Measurements from ENCODE around the gene TMEM163. TPM values are rescaled to one million over a fixed set of nuclear protein-coding genes. Genes with fewer than 3 reads are reported as not detected.

TMEM163 gene
- polyA plus RNA-seq, 1 donor from 2014 or later, result 3.5 TPM

- H3K27ac ChIP-seq (ENCODE audit: low read length), result no peak overlapping the region
- H3F3A ChIP-seq (ENCODE audit: insufficient read depth, low read length, poor library complexity, severe bottlenecking), result no peaks in the 10 kb centered on the region
- no peak overlapping the region for H3K9ac ChIP-seq (ENCODE audit: low read length)
- H3K79me2 ChIP-seq (replicated peaks; ENCODE audit: insufficient read depth, low read length), result no peaks in the 10 kb centered on the region
- H3K9me3 ChIP-seq (ENCODE audit: low read length), result no peaks in the 10 kb centered on the region
- no peak overlapping the region for H2AFZ ChIP-seq (ENCODE audit: low read depth, low read length)
- H3K4me2 ChIP-seq (ENCODE audit: low read length), result no peak overlapping the region
- no peaks in the 10 kb centered on the region for H4K20me1 ChIP-seq (ENCODE audit: insufficient read depth)
- H3K9me2 ChIP-seq (ENCODE audit: insufficient read depth, low read length), result no peaks in the 10 kb centered on the region
- TF ChIP-seq EP300 (conservative IDR thresholded peaks at IDR 0.05; ENCODE audit: poor library complexity, severe bottlenecking), result no peak
- TF ChIP-seq REST (IDR thresholded peaks at IDR 0.05; ENCODE audit: borderline replicate concordance), result no peak
- no peak for TF ChIP-seq RAD21 (conservative IDR thresholded peaks at IDR 0.05)
- TF ChIP-seq MXI1 (conservative IDR thresholded peaks at IDR 0.05; ENCODE audit: poor library complexity, severe bottlenecking), result no peak
- TF ChIP-seq, protein P1, sequence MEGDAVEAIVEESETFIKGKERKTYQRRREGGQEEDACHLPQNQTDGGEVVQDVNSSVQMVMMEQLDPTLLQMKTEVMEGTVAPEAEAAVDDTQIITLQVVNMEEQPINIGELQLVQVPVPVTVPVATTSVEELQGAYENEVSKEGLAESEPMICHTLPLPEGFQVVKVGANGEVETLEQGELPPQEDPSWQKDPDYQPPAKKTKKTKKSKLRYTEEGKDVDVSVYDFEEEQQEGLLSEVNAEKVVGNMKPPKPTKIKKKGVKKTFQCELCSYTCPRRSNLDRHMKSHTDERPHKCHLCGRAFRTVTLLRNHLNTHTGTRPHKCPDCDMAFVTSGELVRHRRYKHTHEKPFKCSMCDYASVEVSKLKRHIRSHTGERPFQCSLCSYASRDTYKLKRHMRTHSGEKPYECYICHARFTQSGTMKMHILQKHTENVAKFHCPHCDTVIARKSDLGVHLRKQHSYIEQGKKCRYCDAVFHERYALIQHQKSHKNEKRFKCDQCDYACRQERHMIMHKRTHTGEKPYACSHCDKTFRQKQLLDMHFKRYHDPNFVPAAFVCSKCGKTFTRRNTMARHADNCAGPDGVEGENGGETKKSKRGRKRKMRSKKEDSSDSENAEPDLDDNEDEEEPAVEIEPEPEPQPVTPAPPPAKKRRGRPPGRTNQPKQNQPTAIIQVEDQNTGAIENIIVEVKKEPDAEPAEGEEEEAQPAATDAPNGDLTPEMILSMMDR (IDR thresholded peaks at IDR 0.05; ENCODE audit: poor library complexity, severe bottlenecking), result no peak
- TF ChIP-seq TAF1 (IDR thresholded peaks at IDR 0.05; ENCODE audit: low read depth), result no peak
- TF ChIP-seq POLR2AphosphoS5 (IDR thresholded peaks at IDR 0.05), result no peak
- TF ChIP-seq SMC3 (conservative IDR thresholded peaks at IDR 0.05; ENCODE audit: poor library complexity), result no peak
- no peak for TF ChIP-seq EZH2 (IDR thresholded peaks at IDR 0.05; ENCODE audit: borderline replicate concordance, insufficient read depth, low read length, poor library complexity, severe bottlenecking)
- H3K27me3 ChIP-seq (ENCODE audit: insufficient read depth, low read depth, low read length), result no peaks in the 10 kb centered on the region
- H3K36me3 ChIP-seq (ENCODE audit: insufficient read depth, low read length), result no peaks in the 10 kb centered on the region
- no peak overlapping the region for H3K4me3 ChIP-seq (ENCODE audit: low read length)
Observed at GRCh38 chr2:134694411-134694810, 24.4 kb downstream of the TMEM163 start.

DNA sequence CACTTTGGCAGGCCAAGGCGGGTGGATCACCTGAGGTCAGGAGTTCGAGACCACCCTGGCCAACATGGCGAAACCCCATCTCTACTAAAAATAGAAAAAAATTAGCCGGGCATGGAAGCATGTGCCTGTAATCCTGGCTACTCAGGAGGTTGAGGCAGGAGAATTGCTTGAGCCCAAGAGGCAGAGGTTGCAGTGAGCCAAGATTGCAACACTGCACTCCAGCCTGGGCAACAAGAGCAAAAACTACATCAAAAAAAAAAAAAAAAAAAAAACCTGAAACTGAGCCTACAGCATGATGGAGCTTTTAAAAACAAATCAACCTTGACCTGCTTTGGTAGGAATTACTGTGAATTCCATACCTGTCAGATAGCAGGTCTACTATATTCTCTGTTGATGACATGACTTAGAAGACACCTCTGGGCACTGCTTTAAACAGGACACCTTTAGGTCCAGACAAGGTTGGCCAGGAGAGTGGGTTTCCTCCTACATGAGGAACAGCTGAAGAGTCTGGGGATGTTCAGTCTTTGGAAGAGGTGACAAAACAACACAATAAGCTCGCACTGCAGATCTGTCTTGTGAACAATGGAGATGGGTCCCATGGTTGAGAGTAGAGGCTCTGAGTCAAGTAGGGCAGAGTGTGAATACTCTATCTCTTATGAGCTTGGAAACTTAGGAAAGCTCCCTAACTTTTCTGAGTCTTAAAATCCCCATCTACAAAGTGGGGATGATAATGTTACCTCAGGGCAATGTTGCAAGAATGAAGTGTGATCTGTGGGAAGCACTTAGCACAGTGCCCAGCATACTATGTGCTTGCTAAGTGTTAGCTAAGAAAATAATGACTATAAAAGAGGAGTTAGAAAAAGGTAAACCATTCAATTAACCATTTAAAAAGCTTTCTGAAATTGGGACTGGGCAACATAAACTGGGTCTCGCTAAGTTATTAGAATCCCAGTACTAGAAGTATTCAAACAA, 25.2 kb downstream of the TMEM163 start:
- H4K20me1 ChIP-seq (ENCODE audit: insufficient read depth), result no peaks in the 10 kb centered on the region
- H3K27ac ChIP-seq (ENCODE audit: low read length), result no peak overlapping the region
- no peaks in the 10 kb centered on the region for H3K79me2 ChIP-seq (replicated peaks; ENCODE audit: insufficient read depth, low read length)
- no peak overlapping the region for H3K4me3 ChIP-seq (ENCODE audit: low read length)
- H2AFZ ChIP-seq (ENCODE audit: low read depth, low read length), result no peak overlapping the region
- H3K9me3 ChIP-seq (ENCODE audit: low read length), result no peaks in the 10 kb centered on the region
- no peaks in the 10 kb centered on the region for H3F3A ChIP-seq (ENCODE audit: insufficient read depth, low read length, poor library complexity, severe bottlenecking)
- TF ChIP-seq, protein P1 (IDR thresholded peaks at IDR 0.05; ENCODE audit: poor library complexity, severe bottlenecking), result no peak
- no peak for TF ChIP-seq POLR2AphosphoS5 (IDR thresholded peaks at IDR 0.05)
- no peaks in the 10 kb centered on the region for H3K36me3 ChIP-seq (ENCODE audit: insufficient read depth, low read length)
- H3K27me3 ChIP-seq (ENCODE audit: insufficient read depth, low read depth, low read length), result no peaks in the 10 kb centered on the region
- no peaks in the 10 kb centered on the region for H3K9me2 ChIP-seq (ENCODE audit: insufficient read depth, low read length)
- no peak overlapping the region for H3K9ac ChIP-seq (ENCODE audit: low read length)
- H3K4me2 ChIP-seq (ENCODE audit: low read length), result no peak overlapping the region
